NCI-H1092 (cell line): ENCODE measurements around the gene DDIT4L.
A peak's percentile ranks its signal among the peaks of the same experiment; 100 is the strongest.
"Not testable (repeated sequence)": the region's sequence is repeated elsewhere in the genome, so short reads cannot be mapped to it uniquely, and the experiment has no call there.

Experiments used
- DNase-seq: peaks from one replicate; lab custom pipeline; 2025; lab: John Stamatoyannopoulos, UW

Gene DDIT4L

GRCh38 chr4:100189820-100190642, at the start of gene DDIT4L:
Gene DDIT4L, minus strand, starts transcription at chr4:100190468. Its CDS starts 485 bp downstream, at chr4:100189983.
- DNase-seq: no peak

DNA sequence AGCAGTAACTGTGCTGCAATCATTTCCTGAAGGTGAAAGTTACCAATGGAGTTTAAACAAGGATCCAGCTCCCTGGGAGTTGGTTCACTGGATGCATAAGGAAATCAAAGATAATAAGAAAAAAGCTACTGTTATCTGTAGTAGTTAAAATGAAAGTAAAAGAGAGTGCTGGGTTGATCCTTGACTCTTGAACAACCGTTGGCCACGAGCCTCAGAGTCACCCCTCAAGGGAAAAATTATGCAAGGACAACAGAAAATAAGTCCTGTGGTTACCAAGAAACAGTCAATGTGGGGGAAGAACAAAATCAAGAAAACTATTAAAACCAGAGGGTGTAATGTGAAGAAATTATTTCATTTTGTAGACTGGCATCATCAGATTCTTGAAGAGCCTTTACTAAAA, 49.7 kb upstream of the DDIT4L start:
- DNase-seq: no peak

- DNase-seq: no peak
These were observed 34.5 kb upstream of the DDIT4L start for GRCh38 chr4:100224721-100225120.

DNA sequence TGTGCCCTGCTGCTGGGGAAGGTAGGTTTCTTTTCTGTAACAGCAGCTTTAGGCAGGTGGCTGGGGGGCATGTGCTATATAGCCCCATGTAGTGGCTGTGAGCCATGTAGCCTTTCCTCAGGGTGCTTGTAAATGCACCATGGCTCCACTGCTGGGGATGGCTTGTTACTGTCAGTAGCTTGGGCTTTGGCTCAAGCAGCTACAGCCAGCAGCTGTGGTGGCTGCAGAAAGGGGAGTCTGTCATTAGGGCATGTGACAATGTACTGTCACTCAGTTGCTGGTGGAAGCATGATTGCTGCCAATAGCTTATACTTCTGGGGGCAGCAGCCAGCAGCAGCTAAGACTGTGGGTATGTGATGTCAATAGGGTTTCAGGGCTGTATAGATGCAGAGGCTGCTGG, 33.9 kb upstream of the DDIT4L start:
- DNase-seq: no peak

- no peak for DNase-seq
These were observed 18.7 kb upstream of the DDIT4L start for GRCh38 chr4:100208964-100209363.

DNA sequence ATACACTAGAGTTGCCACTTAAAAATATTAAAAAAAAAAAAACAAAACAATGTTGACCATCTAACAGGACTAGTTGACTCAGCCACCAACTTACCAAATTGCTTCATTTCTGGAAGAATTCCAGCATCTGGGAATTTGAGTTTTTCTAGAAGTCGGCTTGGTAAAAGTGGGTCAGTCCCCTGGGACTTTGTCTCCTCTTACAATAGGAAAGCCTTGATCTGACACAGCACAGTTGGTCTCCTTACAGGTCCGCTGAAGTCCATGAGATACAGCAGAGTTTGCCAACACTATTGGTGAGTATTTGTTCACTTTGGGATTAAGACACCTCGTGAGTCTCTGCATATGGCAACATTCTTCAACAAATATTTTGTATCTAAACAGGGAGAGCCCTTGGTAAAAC, 18.2 kb upstream of the DDIT4L start:
- no peak for DNase-seq

DNA sequence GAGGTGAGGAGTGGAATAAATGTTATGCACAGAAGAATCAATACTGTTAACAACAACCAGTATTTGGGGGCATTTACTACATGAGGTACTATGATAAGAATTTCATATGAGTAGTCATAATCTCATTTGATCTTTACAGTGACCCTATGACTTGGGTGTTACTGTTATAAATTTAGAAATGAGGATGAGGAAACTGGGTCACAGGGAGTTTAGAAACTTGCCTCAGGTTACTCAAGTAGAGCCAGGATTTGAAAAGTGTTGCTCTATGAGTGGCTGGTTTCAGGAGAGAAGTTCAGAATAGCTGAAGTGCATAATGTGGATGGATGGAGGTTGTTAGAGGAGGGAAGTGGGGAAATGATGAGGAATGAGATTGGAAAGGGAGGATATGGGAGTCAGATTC, 16.6 kb upstream of the DDIT4L start:
- DNase-seq: no peak

- no peak for DNase-seq
These were observed 7.8 kb upstream of the DDIT4L start for GRCh38 chr4:100198061-100198460.

- not testable (repeated sequence) for DNase-seq
These were observed 6.3 kb upstream of the DDIT4L start for GRCh38 chr4:100196388-100197071.

GRCh38 chr4:100190643-100191600, 654 bp upstream of the DDIT4L start:
- peak; percentile 3 for DNase-seq

DNA sequence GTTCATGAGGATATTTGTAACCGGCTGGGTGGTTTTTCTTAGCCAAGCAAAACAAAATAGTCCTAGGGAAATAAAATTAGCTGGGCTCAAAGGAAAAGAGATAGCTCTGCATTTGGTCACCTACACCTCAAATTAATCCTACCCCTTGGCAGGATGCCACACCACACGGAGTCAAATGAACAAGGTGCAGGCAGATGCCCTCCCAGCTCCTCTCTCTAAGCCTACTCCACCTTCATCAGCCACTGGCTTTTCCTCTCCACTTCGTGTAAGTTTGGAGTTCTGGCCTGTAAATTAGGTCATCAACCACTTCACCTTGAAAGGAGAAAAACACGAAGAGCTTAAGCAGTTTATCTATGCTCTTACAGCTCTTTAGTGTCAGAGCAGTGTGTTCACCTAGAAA, 1.4 kb downstream of the DDIT4L start:
- no peak for DNase-seq

DNA sequence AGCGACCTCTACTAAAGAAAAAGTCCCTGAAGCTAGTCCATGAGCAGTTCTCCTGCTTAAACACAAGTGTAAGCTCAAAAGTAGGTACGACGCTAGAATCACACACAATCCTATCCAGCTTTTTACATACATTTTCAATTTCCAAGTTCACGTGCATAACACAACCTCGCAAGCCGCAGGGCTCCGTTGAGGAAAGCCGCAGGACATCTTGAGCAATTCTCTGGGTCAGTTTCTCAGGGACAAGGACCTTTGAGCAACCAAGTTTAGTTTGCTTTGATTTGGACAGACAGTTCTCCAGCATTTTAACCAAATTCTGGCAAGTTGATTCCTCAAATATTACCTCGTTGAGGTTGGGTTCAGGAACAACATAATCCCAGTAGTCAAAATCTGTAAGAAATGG, 2.5 kb downstream of the DDIT4L start:
- no peak for DNase-seq

GRCh38 chr4:100184787-100185186, 5.5 kb downstream of the DDIT4L start:
- DNase-seq: no peak

DNA sequence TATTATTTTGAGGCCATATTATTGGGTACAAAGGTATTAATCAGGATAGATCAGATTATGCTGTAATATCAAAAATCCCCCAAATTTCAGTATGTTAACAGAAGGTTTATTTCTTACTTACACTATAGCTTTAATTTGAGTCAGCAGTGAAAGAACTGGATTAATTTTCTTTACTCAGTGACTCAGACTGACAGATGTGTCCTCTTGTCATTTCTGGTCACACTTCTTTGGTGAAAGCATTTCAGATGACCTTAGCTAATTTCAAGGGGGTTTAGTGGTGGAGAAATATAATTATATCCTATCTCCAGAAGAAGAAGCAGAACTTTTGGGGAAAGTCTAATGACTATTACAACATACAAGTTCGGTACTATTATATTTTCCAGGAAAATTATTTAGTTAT, 12.4 kb downstream of the DDIT4L start:
- DNase-seq: no peak

DNA sequence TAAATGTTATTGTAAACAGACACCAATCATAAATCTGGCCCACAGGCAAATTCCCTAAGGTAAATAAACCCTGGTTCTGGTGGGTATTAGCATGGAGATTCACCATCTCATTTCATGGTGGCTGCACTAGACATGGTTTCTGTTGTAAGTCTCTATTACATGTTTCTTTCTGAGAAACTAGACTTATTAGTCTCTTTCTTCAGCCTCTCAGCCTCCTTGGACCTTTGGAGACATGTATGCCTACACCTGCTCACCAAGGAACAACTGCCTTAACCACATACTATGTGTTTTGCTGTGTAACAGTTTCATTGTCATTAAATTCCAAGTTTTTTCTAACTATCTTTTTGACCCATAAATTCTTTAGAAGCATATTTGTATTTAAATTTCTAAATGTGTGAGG, 13.1 kb downstream of the DDIT4L start:
- DNase-seq: no peak

DNA sequence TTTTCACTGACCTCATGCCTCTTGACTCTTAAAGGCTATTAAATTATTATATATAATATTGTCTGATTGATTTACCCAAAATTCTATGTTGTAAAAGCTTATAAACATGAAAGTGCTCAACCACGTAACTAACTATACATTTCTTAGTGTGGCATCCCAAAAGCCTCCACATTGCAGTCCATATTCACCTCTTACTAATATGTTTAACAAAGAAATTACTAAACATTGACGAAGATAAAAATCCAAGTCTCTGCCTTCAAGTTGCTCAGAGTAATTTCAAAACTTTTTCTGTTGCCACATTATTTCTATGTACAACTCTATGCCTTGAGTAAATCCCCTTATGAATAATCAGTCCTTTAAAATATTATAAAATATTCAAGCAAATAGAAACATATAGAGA, 14.4 kb downstream of the DDIT4L start:
- DNase-seq: no peak

- no peak for DNase-seq
These were observed 15.3 kb downstream of the DDIT4L start for GRCh38 chr4:100174985-100175383.

GRCh38 chr4:100170986-100171385, 19.3 kb downstream of the DDIT4L start:
- no peak for DNase-seq

- DNase-seq: no peak
These were observed 20.5 kb downstream of the DDIT4L start for GRCh38 chr4:100169491-100170485.

DNA sequence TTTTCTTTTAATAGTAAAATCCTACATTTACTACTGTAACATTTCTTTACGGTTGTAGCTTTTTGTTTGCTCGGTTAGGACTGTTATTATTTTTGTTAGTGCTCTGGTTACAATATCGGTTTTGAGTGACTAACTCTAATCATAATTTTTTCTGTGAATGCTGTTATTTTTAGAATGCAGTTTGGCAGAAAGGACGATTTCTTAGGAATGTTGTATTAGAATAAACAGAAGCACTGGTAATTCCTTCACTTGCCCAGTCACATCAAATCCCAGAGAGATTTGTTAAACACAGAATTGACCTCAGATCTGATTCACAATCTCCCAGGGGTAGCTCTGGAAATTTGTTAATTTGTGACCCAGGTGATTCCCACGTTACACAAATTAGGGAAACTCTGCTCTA, 21.7 kb downstream of the DDIT4L start:
- DNase-seq: no peak
